ENCODE results near the gene C5orf22. TPM values are rescaled to one million over a fixed set of nuclear protein-coding genes. Genes with fewer than 3 reads are reported as not detected.

The C5orf22 gene
- total RNA-seq, 1 experiment from 2014 or later: 39.0 TPM

DNA sequence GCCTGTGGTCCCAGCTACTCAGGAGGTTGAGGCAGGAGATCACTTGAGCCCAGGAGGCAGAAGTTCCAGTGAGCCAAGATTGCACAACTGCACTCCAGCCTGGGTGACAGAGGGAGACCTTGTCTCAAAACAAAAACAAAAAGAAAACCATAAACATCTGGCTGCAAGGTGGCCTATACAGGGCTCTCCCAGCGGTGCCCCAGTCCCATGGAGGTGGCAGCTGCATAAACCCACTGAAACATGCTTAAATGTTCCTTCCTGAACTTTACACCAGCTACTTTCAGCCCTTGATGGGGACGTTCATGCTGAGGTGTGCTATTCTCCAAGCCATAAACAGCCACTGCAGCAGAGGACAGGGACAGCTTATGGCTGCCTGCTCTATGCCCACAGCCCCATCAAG, 35.8 kb upstream of the C5orf22 start:
- H3K4me3 ChIP-seq (ENCODE audit: low read depth in 2 of 2, low read length in 2 of 2): no peak overlapping the region
- ChIA-PET CTCF (no interaction called here), POLR2A (no interaction called here)
- no TSS peak for BruUV-seq (replicated peaks)
- H3K36me3 ChIP-seq (ENCODE audit: control insufficient read depth, insufficient read depth, low read length): peaks cover 19% of the 10 kb centered on the region; the same call in 1 of the 2 replicates
- no peaks in the 10 kb centered on the region for H3K9me3 ChIP-seq (ENCODE audit: control insufficient read depth, insufficient read depth, low read depth, low read length)
- in situ Hi-C loops (cut with HindIII; ENCODE audit: low pct_unique_long_range_greater_than_20kb, low sequenced_read_pairs): no loop called here
- no peak for ATAC-seq
- DNase-seq (ENCODE audit: low read depth, low spot score): no peak
- TF ChIP-seq, protein P1, sequence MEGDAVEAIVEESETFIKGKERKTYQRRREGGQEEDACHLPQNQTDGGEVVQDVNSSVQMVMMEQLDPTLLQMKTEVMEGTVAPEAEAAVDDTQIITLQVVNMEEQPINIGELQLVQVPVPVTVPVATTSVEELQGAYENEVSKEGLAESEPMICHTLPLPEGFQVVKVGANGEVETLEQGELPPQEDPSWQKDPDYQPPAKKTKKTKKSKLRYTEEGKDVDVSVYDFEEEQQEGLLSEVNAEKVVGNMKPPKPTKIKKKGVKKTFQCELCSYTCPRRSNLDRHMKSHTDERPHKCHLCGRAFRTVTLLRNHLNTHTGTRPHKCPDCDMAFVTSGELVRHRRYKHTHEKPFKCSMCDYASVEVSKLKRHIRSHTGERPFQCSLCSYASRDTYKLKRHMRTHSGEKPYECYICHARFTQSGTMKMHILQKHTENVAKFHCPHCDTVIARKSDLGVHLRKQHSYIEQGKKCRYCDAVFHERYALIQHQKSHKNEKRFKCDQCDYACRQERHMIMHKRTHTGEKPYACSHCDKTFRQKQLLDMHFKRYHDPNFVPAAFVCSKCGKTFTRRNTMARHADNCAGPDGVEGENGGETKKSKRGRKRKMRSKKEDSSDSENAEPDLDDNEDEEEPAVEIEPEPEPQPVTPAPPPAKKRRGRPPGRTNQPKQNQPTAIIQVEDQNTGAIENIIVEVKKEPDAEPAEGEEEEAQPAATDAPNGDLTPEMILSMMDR (IDR thresholded peaks at IDR 0.05): no peak
- TF ChIP-seq SIN3A (IDR thresholded peaks at IDR 0.05; ENCODE audit: borderline replicate concordance, insufficient read depth, low read depth, low read length): no peak
- no peak for TF ChIP-seq TCF7L2 (IDR thresholded peaks at IDR 0.05; ENCODE audit: low read depth, low read length)
- no peak for TF ChIP-seq POLR2AphosphoS5 (IDR thresholded peaks at IDR 0.05; ENCODE audit: low read depth, low read length)
- TF ChIP-seq, protein P2, sequence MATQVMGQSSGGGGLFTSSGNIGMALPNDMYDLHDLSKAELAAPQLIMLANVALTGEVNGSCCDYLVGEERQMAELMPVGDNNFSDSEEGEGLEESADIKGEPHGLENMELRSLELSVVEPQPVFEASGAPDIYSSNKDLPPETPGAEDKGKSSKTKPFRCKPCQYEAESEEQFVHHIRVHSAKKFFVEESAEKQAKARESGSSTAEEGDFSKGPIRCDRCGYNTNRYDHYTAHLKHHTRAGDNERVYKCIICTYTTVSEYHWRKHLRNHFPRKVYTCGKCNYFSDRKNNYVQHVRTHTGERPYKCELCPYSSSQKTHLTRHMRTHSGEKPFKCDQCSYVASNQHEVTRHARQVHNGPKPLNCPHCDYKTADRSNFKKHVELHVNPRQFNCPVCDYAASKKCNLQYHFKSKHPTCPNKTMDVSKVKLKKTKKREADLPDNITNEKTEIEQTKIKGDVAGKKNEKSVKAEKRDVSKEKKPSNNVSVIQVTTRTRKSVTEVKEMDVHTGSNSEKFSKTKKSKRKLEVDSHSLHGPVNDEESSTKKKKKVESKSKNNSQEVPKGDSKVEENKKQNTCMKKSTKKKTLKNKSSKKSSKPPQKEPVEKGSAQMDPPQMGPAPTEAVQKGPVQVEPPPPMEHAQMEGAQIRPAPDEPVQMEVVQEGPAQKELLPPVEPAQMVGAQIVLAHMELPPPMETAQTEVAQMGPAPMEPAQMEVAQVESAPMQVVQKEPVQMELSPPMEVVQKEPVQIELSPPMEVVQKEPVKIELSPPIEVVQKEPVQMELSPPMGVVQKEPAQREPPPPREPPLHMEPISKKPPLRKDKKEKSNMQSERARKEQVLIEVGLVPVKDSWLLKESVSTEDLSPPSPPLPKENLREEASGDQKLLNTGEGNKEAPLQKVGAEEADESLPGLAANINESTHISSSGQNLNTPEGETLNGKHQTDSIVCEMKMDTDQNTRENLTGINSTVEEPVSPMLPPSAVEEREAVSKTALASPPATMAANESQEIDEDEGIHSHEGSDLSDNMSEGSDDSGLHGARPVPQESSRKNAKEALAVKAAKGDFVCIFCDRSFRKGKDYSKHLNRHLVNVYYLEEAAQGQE (IDR thresholded peaks at IDR 0.05; ENCODE audit: insufficient read depth in 1 of 2, low read depth in 2 of 2, low read length in 1 of 2): no peak
- intact Hi-C loops (cut with micrococcal nuclease; ENCODE audit: unreplicated experiment): no loop called here
- no peaks in the 10 kb centered on the region for H3K4me1 ChIP-seq (ENCODE audit: control insufficient read depth, insufficient read depth, low read length)
- no peaks in the 10 kb centered on the region for H3K27me3 ChIP-seq (ENCODE audit: control insufficient read depth, insufficient read depth, low read length)
- H3K27ac ChIP-seq (ENCODE audit: low read length): no peak overlapping the region

DNA sequence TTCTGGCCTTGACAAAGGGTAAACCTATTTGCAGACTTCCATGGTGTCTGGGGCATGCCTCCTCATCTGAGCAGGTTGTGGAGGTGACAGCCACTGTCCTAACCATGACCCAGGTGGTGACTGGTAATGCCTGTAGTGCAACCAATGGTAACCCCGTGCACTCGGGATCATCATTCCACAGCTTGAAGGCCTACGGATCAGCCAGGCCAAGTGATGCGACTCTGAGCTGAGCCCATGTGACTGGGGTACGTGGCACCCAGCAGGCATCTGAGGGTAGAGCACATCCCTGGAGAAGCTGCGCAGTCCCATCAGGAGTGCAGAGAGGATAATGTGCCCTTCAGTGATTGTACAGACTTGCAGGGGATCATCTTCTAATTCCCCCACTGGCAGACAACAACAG, 35.2 kb upstream of the C5orf22 start:
- in situ Hi-C loops (cut with HindIII; ENCODE audit: low pct_unique_long_range_greater_than_20kb, low sequenced_read_pairs): no loop called here
- no peak for DNase-seq (ENCODE audit: low read depth, low spot score)
- Histone ChIP-seq H3K36me3 (ENCODE audit: control insufficient read depth, insufficient read depth, low read length) (peaks cover 19% of the 10 kb centered on the region; the same call in 1 of the 2 replicates), H3K4me3 (ENCODE audit: low read depth in 2 of 2, low read length in 2 of 2) (no peak overlapping the region), H3K4me1 (ENCODE audit: control insufficient read depth, insufficient read depth, low read length) (no peaks in the 10 kb centered on the region), H3K9me3 (ENCODE audit: control insufficient read depth, insufficient read depth, low read depth, low read length) (no peaks in the 10 kb centered on the region), H3K27ac (ENCODE audit: low read length) (no peak overlapping the region), H3K27me3 (ENCODE audit: control insufficient read depth, insufficient read depth, low read length) (no peaks in the 10 kb centered on the region)
- POLR2A ChIA-PET: no interaction called here
- intact Hi-C loops (cut with micrococcal nuclease; ENCODE audit: unreplicated experiment): no loop called here
- TF ChIP-seq TCF7L2 (IDR thresholded peaks at IDR 0.05; ENCODE audit: low read depth, low read length): no peak
- TF ChIP-seq SIN3A (IDR thresholded peaks at IDR 0.05; ENCODE audit: borderline replicate concordance, insufficient read depth, low read depth, low read length): no peak
- TF ChIP-seq, protein P1 (IDR thresholded peaks at IDR 0.05): no peak
- TF ChIP-seq POLR2AphosphoS5 (IDR thresholded peaks at IDR 0.05; ENCODE audit: low read depth, low read length): no peak
- TF ChIP-seq, protein P2 (IDR thresholded peaks at IDR 0.05; ENCODE audit: insufficient read depth in 1 of 2, low read depth in 2 of 2, low read length in 1 of 2): no peak
- CTCF ChIA-PET: no interaction called here
- BruUV-seq (replicated peaks): no TSS peak
- ATAC-seq: no peak

All from Panc1 (cell line).